ENCODE measurements around the gene FYB1. TPM values are rescaled to one million over a fixed set of nuclear protein-coding genes. Genes with fewer than 3 reads are reported as not detected.

FYB1 gene
- total and polyA plus RNA-seq, 2 donors (not counting 1 experiment from before 2014, with no cell fraction given): 1.3 to 1.4 TPM

GRCh38 chr5:39253196-39253595 lies 33.8 kb upstream of the FYB1 start:
- no peak for DNase-seq
- ChIA-PET CTCF (no interaction called here), POLR2A (no interaction called here)
- ATAC-seq (ENCODE audit: low read depth): no peak
- Histone ChIP-seq H3K4me1 (ENCODE audit: control insufficient read depth in 2 of 2, insufficient read depth in 2 of 2, low read length in 2 of 2) (no peaks in the 10 kb centered on the region), H4K20me1 (ENCODE audit: control insufficient read depth, insufficient read depth, low read length, poor library complexity, severe bottlenecking) (no peaks in the 10 kb centered on the region), H3K4me3 (ENCODE audit: control extremely low read depth in 1 of 5, extremely low read depth in 1 of 5, insufficient read depth in 1 of 5, low read depth in 2 of 5, low read length in 4 of 5) (no peak overlapping the region), H3K79me2 (ENCODE audit: control insufficient read depth, insufficient read depth, low read length) (no peaks in the 10 kb centered on the region), H3K27ac (ENCODE audit: low read length in 2 of 2) (no peak overlapping the region), H3K36me3 (replicated peaks in 1 of 2; ENCODE audit: control extremely low read depth in 1 of 2, control insufficient read depth in 1 of 2, extremely low read depth in 1 of 2, insufficient read depth in 2 of 2, low read length in 1 of 2) (no peaks in the 10 kb centered on the region), H3K9ac (ENCODE audit: low read length) (no peak overlapping the region), H3K9me3 (ENCODE audit: control extremely low read depth in 1 of 3, control insufficient read depth in 2 of 3, insufficient read depth in 1 of 3, low read length in 2 of 3) (peaks cover 0 to 8% (median 2%) of the 10 kb centered on the region in 3 donors), H3K27me3 (replicated peaks in 1 of 4; ENCODE audit: control extremely low read depth in 1 of 4, control insufficient read depth in 3 of 4, insufficient read depth in 4 of 4, low read length in 3 of 4) (peaks cover 0 to 3% (median 0%) of the 10 kb centered on the region in 4 experiments), H2AFZ (ENCODE audit: insufficient read depth, low read depth, low read length, poor library complexity, severe bottlenecking) (no peak overlapping the region), H3K4me2 (replicated peaks; ENCODE audit: low read depth, low read length, poor library complexity, severe bottlenecking) (no peak overlapping the region)
- TF ChIP-seq, protein P1, sequence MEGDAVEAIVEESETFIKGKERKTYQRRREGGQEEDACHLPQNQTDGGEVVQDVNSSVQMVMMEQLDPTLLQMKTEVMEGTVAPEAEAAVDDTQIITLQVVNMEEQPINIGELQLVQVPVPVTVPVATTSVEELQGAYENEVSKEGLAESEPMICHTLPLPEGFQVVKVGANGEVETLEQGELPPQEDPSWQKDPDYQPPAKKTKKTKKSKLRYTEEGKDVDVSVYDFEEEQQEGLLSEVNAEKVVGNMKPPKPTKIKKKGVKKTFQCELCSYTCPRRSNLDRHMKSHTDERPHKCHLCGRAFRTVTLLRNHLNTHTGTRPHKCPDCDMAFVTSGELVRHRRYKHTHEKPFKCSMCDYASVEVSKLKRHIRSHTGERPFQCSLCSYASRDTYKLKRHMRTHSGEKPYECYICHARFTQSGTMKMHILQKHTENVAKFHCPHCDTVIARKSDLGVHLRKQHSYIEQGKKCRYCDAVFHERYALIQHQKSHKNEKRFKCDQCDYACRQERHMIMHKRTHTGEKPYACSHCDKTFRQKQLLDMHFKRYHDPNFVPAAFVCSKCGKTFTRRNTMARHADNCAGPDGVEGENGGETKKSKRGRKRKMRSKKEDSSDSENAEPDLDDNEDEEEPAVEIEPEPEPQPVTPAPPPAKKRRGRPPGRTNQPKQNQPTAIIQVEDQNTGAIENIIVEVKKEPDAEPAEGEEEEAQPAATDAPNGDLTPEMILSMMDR (IDR thresholded peaks at IDR 0.05): no peak
- no peak for TF ChIP-seq EZH2 (IDR thresholded peaks at IDR 0.05; ENCODE audit: borderline replicate concordance, insufficient read depth, low read depth, low read length, poor library complexity, severe bottlenecking)
- peaks cover 10% of the 10 kb centered on the region for H3K9me3 Mint-ChIP-seq (ENCODE audit: insufficient read depth)
- H3K27ac Mint-ChIP-seq: no peak overlapping the region
- H3K27me3 Mint-ChIP-seq: peaks cover 24% of the 10 kb centered on the region
- H3K4me3 Mint-ChIP-seq: no peak overlapping the region
- intact Hi-C loops (cut with micrococcal nuclease): no loop called here
- no peaks in the 10 kb centered on the region for H3K4me1 Mint-ChIP-seq

GRCh38 chr5:39249564-39250274 lies 30.4 kb upstream of the FYB1 start:
- no peaks in the 10 kb centered on the region for H4K20me1 ChIP-seq (ENCODE audit: control insufficient read depth, insufficient read depth, low read length, poor library complexity, severe bottlenecking)
- H3K27me3 ChIP-seq (replicated peaks in 1 of 4; ENCODE audit: control extremely low read depth in 1 of 4, control insufficient read depth in 3 of 4, insufficient read depth in 4 of 4, low read length in 3 of 4): peaks cover 0 to 2% (median 0%) of the 10 kb centered on the region in 4 experiments
- H3K27ac Mint-ChIP-seq: no peak overlapping the region
- intact Hi-C loops (cut with micrococcal nuclease): no loop called here
- DNase-seq (no peak), ATAC-seq (ENCODE audit: low read depth) (no peak)
- no peaks in the 10 kb centered on the region for H3K4me1 Mint-ChIP-seq
- H3K36me3 ChIP-seq (replicated peaks in 1 of 2; ENCODE audit: control extremely low read depth in 1 of 2, control insufficient read depth in 1 of 2, extremely low read depth in 1 of 2, insufficient read depth in 2 of 2, low read length in 1 of 2): no peaks in the 10 kb centered on the region
- peaks cover 10% of the 10 kb centered on the region for H3K9me3 Mint-ChIP-seq (ENCODE audit: insufficient read depth)
- ChIA-PET POLR2A (no interaction called here), CTCF (no interaction called here)
- H3K27ac ChIP-seq (ENCODE audit: low read length in 2 of 2): no peak overlapping the region
- H3K4me1 ChIP-seq (ENCODE audit: control insufficient read depth in 2 of 2, insufficient read depth in 2 of 2, low read length in 2 of 2): no peaks in the 10 kb centered on the region
- no peak overlapping the region for H3K4me3 ChIP-seq (ENCODE audit: control extremely low read depth in 1 of 5, extremely low read depth in 1 of 5, insufficient read depth in 1 of 5, low read depth in 2 of 5, low read length in 4 of 5)
- H3K79me2 ChIP-seq (ENCODE audit: control insufficient read depth, insufficient read depth, low read length): no peaks in the 10 kb centered on the region
- H3K9ac ChIP-seq (ENCODE audit: low read length): no peak overlapping the region
- H3K27me3 Mint-ChIP-seq: peaks cover 15% of the 10 kb centered on the region
- H3K4me2 ChIP-seq (replicated peaks; ENCODE audit: low read depth, low read length, poor library complexity, severe bottlenecking): no peak overlapping the region
- no peak for TF ChIP-seq EZH2 (IDR thresholded peaks at IDR 0.05; ENCODE audit: borderline replicate concordance, insufficient read depth, low read depth, low read length, poor library complexity, severe bottlenecking)
- TF ChIP-seq, protein P1 (IDR thresholded peaks at IDR 0.05): no peak
- no peak overlapping the region for H2AFZ ChIP-seq (ENCODE audit: insufficient read depth, low read depth, low read length, poor library complexity, severe bottlenecking)
- H3K4me3 Mint-ChIP-seq: no peak overlapping the region
- no CpG with 5 or more reads among the region's 1 CpG for WGBS (ENCODE audit: insufficient coverage)
- peaks cover 0 to 8% (median 2%) of the 10 kb centered on the region in 3 donors for H3K9me3 ChIP-seq (ENCODE audit: control extremely low read depth in 1 of 3, control insufficient read depth in 2 of 3, insufficient read depth in 1 of 3, low read length in 2 of 3)

Data from B cell (primary cell).